Measurements from ENCODE around the gene PLEKHA1. TPM values are rescaled to one million over a fixed set of nuclear protein-coding genes. Genes with fewer than 3 reads are reported as not detected.

Gene PLEKHA1
- polyA plus RNA-seq, 4 donors: 15.4 to 64.7 (median 23.7) TPM

- DNase-seq (no peak), FAIRE-seq (no peak)
- Histone ChIP-seq H3K27me3 (ENCODE audit: control insufficient read depth in 3 of 3, insufficient read depth in 3 of 3, low read length in 3 of 3) (no peaks in the 10 kb centered on the region), H3K9me3 (ENCODE audit: control insufficient read depth in 2 of 2, insufficient read depth in 1 of 2, low read depth in 1 of 2, low read length in 1 of 2) (no peaks in the 10 kb centered on the region), H3K27ac (ENCODE audit: low read depth in 1 of 3, low read length in 2 of 3) (no peak overlapping the region), H3K4me1 (ENCODE audit: control insufficient read depth in 3 of 3, insufficient read depth in 2 of 3, low read depth in 1 of 3, low read length in 2 of 3) (no peaks in the 10 kb centered on the region), H3K36me3 (ENCODE audit: control insufficient read depth in 3 of 3, insufficient read depth in 2 of 3, low read depth in 1 of 3, low read length in 3 of 3) (peaks cover 0 to 16% (median 12%) of the 10 kb centered on the region in 3 donors), H3K4me3 (ENCODE audit: low read depth in 1 of 3, low read length in 3 of 3) (no peak overlapping the region)
- 67 to 84% (median 84%) methylated on average over 2 of the region's 2 CpGs for WGBS, 3 donors
Observed at GRCh38 chr10:122404576-122404975, 30.1 kb downstream of the PLEKHA1 start.

- Histone ChIP-seq H3K4me1 (ENCODE audit: control insufficient read depth in 3 of 3, insufficient read depth in 2 of 3, low read depth in 1 of 3, low read length in 2 of 3) (no peaks in the 10 kb centered on the region), H3K27ac (ENCODE audit: low read depth in 1 of 3, low read length in 2 of 3) (peak overlapping the region in 1 of 3 donors; percentile 6), H3K36me3 (ENCODE audit: control insufficient read depth in 3 of 3, insufficient read depth in 2 of 3, low read depth in 1 of 3, low read length in 3 of 3) (peaks cover 0 to 18% (median 9%) of the 10 kb centered on the region in 3 donors), H3K27me3 (ENCODE audit: control insufficient read depth in 3 of 3, insufficient read depth in 3 of 3, low read length in 3 of 3) (no peaks in the 10 kb centered on the region), H3K4me3 (ENCODE audit: low read depth in 1 of 3, low read length in 3 of 3) (no peak overlapping the region), H3K9me3 (ENCODE audit: control insufficient read depth in 2 of 2, insufficient read depth in 1 of 2, low read depth in 1 of 2, low read length in 1 of 2) (no peaks in the 10 kb centered on the region)
- 68 to 77% (median 74%) methylated on average over 8 of the region's 8 CpGs for WGBS, 3 donors
- FAIRE-seq (no peak), DNase-seq (no peak)
Observed at GRCh38 chr10:122407375-122408125, 33.0 kb downstream of the PLEKHA1 start.

- DNase-seq (no peak), FAIRE-seq (peak; percentile 86)
- H3K27me3 ChIP-seq (ENCODE audit: control insufficient read depth in 3 of 3, insufficient read depth in 3 of 3, low read length in 3 of 3): no peaks in the 10 kb centered on the region
- no peaks in the 10 kb centered on the region for H3K9me3 ChIP-seq (ENCODE audit: control insufficient read depth in 2 of 2, insufficient read depth in 1 of 2, low read depth in 1 of 2, low read length in 1 of 2)
- no peak overlapping the region for H3K27ac ChIP-seq (ENCODE audit: low read depth in 1 of 3, low read length in 2 of 3)
- H3K4me1 ChIP-seq (ENCODE audit: control insufficient read depth in 3 of 3, insufficient read depth in 2 of 3, low read depth in 1 of 3, low read length in 2 of 3): no peaks in the 10 kb centered on the region
- no peak overlapping the region for H3K4me3 ChIP-seq (ENCODE audit: low read depth in 1 of 3, low read length in 3 of 3)
- H3K36me3 ChIP-seq (ENCODE audit: control insufficient read depth in 3 of 3, insufficient read depth in 2 of 3, low read depth in 1 of 3, low read length in 3 of 3): peaks cover 2 to 15% (median 9%) of the 10 kb centered on the region in 3 donors
Observed at GRCh38 chr10:122413327-122413726, 38.8 kb downstream of the PLEKHA1 start.

- Histone ChIP-seq H3K4me1 (ENCODE audit: control insufficient read depth in 3 of 3, insufficient read depth in 2 of 3, low read depth in 1 of 3, low read length in 2 of 3) (no peaks in the 10 kb centered on the region), H3K27ac (ENCODE audit: low read depth in 1 of 3, low read length in 2 of 3) (peak overlapping the region in 1 of 3 donors; percentile 16), H3K36me3 (ENCODE audit: control insufficient read depth in 3 of 3, insufficient read depth in 2 of 3, low read depth in 1 of 3, low read length in 3 of 3) (peaks cover 2 to 15% (median 9%) of the 10 kb centered on the region in 3 donors), H3K4me3 (ENCODE audit: low read depth in 1 of 3, low read length in 3 of 3) (no peak overlapping the region), H3K27me3 (ENCODE audit: control insufficient read depth in 3 of 3, insufficient read depth in 3 of 3, low read length in 3 of 3) (no peaks in the 10 kb centered on the region), H3K9me3 (ENCODE audit: control insufficient read depth in 2 of 2, insufficient read depth in 1 of 2, low read depth in 1 of 2, low read length in 1 of 2) (no peaks in the 10 kb centered on the region)
- WGBS, 3 donors: 90 to 94% (median 92%) methylated on average over 2 of the region's 2 CpGs
- DNase-seq (no peak), FAIRE-seq (no peak)
Observed at GRCh38 chr10:122417667-122418066, 43.2 kb downstream of the PLEKHA1 start.

GRCh38 chr10:122419016-122419415, 44.5 kb downstream of the PLEKHA1 start:
- 79 to 85% (median 79%) methylated on average over 1 of the region's 1 CpG for WGBS, 3 donors
- H3K9me3 ChIP-seq (ENCODE audit: control insufficient read depth in 2 of 2, insufficient read depth in 1 of 2, low read depth in 1 of 2, low read length in 1 of 2): no peaks in the 10 kb centered on the region
- no peak for DNase-seq
- peaks cover 2 to 15% (median 9%) of the 10 kb centered on the region in 3 donors for H3K36me3 ChIP-seq (ENCODE audit: control insufficient read depth in 3 of 3, insufficient read depth in 2 of 3, low read depth in 1 of 3, low read length in 3 of 3)
- no peak overlapping the region for H3K4me3 ChIP-seq (ENCODE audit: low read depth in 1 of 3, low read length in 3 of 3)
- H3K27ac ChIP-seq (ENCODE audit: low read depth in 1 of 3, low read length in 2 of 3): no peak overlapping the region
- H3K4me1 ChIP-seq (ENCODE audit: control insufficient read depth in 3 of 3, insufficient read depth in 2 of 3, low read depth in 1 of 3, low read length in 2 of 3): no peaks in the 10 kb centered on the region
- no peaks in the 10 kb centered on the region for H3K27me3 ChIP-seq (ENCODE audit: control insufficient read depth in 3 of 3, insufficient read depth in 3 of 3, low read length in 3 of 3)
- FAIRE-seq: no peak

GRCh38 chr10:122419876-122420623, 45.5 kb downstream of the PLEKHA1 start:
- WGBS, 3 donors: 71 to 89% (median 88%) methylated on average over 3 of the region's 3 CpGs
- DNase-seq (no peak), FAIRE-seq (no peak)
- no peak overlapping the region for H3K4me3 ChIP-seq (ENCODE audit: low read depth in 1 of 3, low read length in 3 of 3)
- H3K36me3 ChIP-seq (ENCODE audit: control insufficient read depth in 3 of 3, insufficient read depth in 2 of 3, low read depth in 1 of 3, low read length in 3 of 3): peaks cover 2 to 15% (median 9%) of the 10 kb centered on the region in 3 donors
- H3K4me1 ChIP-seq (ENCODE audit: control insufficient read depth in 3 of 3, insufficient read depth in 2 of 3, low read depth in 1 of 3, low read length in 2 of 3): no peaks in the 10 kb centered on the region
- H3K27me3 ChIP-seq (ENCODE audit: control insufficient read depth in 3 of 3, insufficient read depth in 3 of 3, low read length in 3 of 3): no peaks in the 10 kb centered on the region
- no peak overlapping the region for H3K27ac ChIP-seq (ENCODE audit: low read depth in 1 of 3, low read length in 2 of 3)
- H3K9me3 ChIP-seq (ENCODE audit: control insufficient read depth in 2 of 2, insufficient read depth in 1 of 2, low read depth in 1 of 2, low read length in 1 of 2): no peaks in the 10 kb centered on the region

- Histone ChIP-seq H3K9me3 (ENCODE audit: control insufficient read depth in 2 of 2, insufficient read depth in 1 of 2, low read depth in 1 of 2, low read length in 1 of 2) (no peaks in the 10 kb centered on the region), H3K4me3 (ENCODE audit: low read depth in 1 of 3, low read length in 3 of 3) (no peak overlapping the region), H3K27ac (ENCODE audit: low read depth in 1 of 3, low read length in 2 of 3) (peak overlapping the region in 1 of 3 donors; percentile 54), H3K4me1 (ENCODE audit: control insufficient read depth in 3 of 3, insufficient read depth in 2 of 3, low read depth in 1 of 3, low read length in 2 of 3) (no peaks in the 10 kb centered on the region), H3K36me3 (ENCODE audit: control insufficient read depth in 3 of 3, insufficient read depth in 2 of 3, low read depth in 1 of 3, low read length in 3 of 3) (peaks cover 2 to 19% (median 9%) of the 10 kb centered on the region in 3 donors), H3K27me3 (ENCODE audit: control insufficient read depth in 3 of 3, insufficient read depth in 3 of 3, low read length in 3 of 3) (no peaks in the 10 kb centered on the region)
- WGBS, 3 donors: 89 to 98% (median 93%) methylated on average over 3 of the region's 3 CpGs
- no peak for DNase-seq
- no peak for FAIRE-seq
Observed at GRCh38 chr10:122420624-122421007, 46.1 kb downstream of the PLEKHA1 start.

- Histone ChIP-seq H3K36me3 (ENCODE audit: control insufficient read depth in 3 of 3, insufficient read depth in 2 of 3, low read depth in 1 of 3, low read length in 3 of 3) (peaks cover 2 to 17% (median 4%) of the 10 kb centered on the region in 3 donors), H3K27ac (ENCODE audit: low read depth in 1 of 3, low read length in 2 of 3) (no peak overlapping the region), H3K27me3 (ENCODE audit: control insufficient read depth in 3 of 3, insufficient read depth in 3 of 3, low read length in 3 of 3) (no peaks in the 10 kb centered on the region), H3K4me3 (ENCODE audit: low read depth in 1 of 3, low read length in 3 of 3) (no peak overlapping the region), H3K4me1 (ENCODE audit: control insufficient read depth in 3 of 3, insufficient read depth in 2 of 3, low read depth in 1 of 3, low read length in 2 of 3) (no peaks in the 10 kb centered on the region), H3K9me3 (ENCODE audit: control insufficient read depth in 2 of 2, insufficient read depth in 1 of 2, low read depth in 1 of 2, low read length in 1 of 2) (no peaks in the 10 kb centered on the region)
- FAIRE-seq (no peak), DNase-seq (no peak)
- 77 to 82% (median 80%) methylated on average over 3 of the region's 3 CpGs for WGBS, 3 donors
Observed at GRCh38 chr10:122421054-122421625, 46.6 kb downstream of the PLEKHA1 start.

All from small intestine (tissue), 7 donors.